ENCODE data around the gene ANKRD31.

ANKRD31 gene

GRCh38 chr5:75028090-75028489 lies 208.6 kb downstream of the ANKRD31 start:
- Mint-ChIP-seq H3K4me3 (no peak overlapping the region), H3K27ac (no peak overlapping the region), H3K4me1 (no peaks in the 10 kb centered on the region), H3K9me3 (no peaks in the 10 kb centered on the region), H3K36me3 (ENCODE audit: low read depth) (no peaks in the 10 kb centered on the region), H3K27me3 (ENCODE audit: low read depth) (peaks cover 12% of the 10 kb centered on the region)
- no peak for TF ChIP-seq CTCF (IDR thresholded peaks at IDR 0.05; ENCODE audit: unreplicated experiment in 3 of 3)

GRCh38 chr5:75023368-75024159 lies 213.1 kb downstream of the ANKRD31 start:
- Mint-ChIP-seq H3K27ac (no peak overlapping the region), H3K9me3 (no peaks in the 10 kb centered on the region), H3K36me3 (ENCODE audit: low read depth) (no peaks in the 10 kb centered on the region), H3K27me3 (ENCODE audit: low read depth) (peaks cover 7% of the 10 kb centered on the region), H3K4me1 (no peaks in the 10 kb centered on the region), H3K4me3 (no peak overlapping the region)
- TF ChIP-seq CTCF (IDR thresholded peaks at IDR 0.05; ENCODE audit: unreplicated experiment in 3 of 3): no peak

- TF ChIP-seq CTCF (IDR thresholded peaks at IDR 0.05; ENCODE audit: unreplicated experiment in 3 of 3): no peak
- H3K9me3 Mint-ChIP-seq: no peaks in the 10 kb centered on the region
- H3K36me3 Mint-ChIP-seq (ENCODE audit: low read depth): no peaks in the 10 kb centered on the region
- peaks cover 7% of the 10 kb centered on the region for H3K27me3 Mint-ChIP-seq (ENCODE audit: low read depth)
- no peaks in the 10 kb centered on the region for H3K4me1 Mint-ChIP-seq
- H3K4me3 Mint-ChIP-seq: no peak overlapping the region
- no peak overlapping the region for H3K27ac Mint-ChIP-seq
These were observed 214.9 kb downstream of the ANKRD31 start for GRCh38 chr5:75021800-75022199.

GRCh38 chr5:75021219-75021618 lies 215.5 kb downstream of the ANKRD31 start:
- H3K4me1 Mint-ChIP-seq: no peaks in the 10 kb centered on the region
- H3K9me3 Mint-ChIP-seq: no peaks in the 10 kb centered on the region
- no peak overlapping the region for H3K4me3 Mint-ChIP-seq
- H3K27me3 Mint-ChIP-seq (ENCODE audit: low read depth): peaks cover 3% of the 10 kb centered on the region
- H3K36me3 Mint-ChIP-seq (ENCODE audit: low read depth): no peaks in the 10 kb centered on the region
- no peak overlapping the region for H3K27ac Mint-ChIP-seq
- no peak for TF ChIP-seq CTCF (IDR thresholded peaks at IDR 0.05; ENCODE audit: unreplicated experiment in 3 of 3)

GRCh38 chr5:75020016-75020656 lies 216.5 kb downstream of the ANKRD31 start:
- Mint-ChIP-seq H3K36me3 (ENCODE audit: low read depth) (no peaks in the 10 kb centered on the region), H3K4me1 (no peaks in the 10 kb centered on the region), H3K27me3 (ENCODE audit: low read depth) (peaks cover 3% of the 10 kb centered on the region), H3K4me3 (no peak overlapping the region), H3K9me3 (no peaks in the 10 kb centered on the region), H3K27ac (no peak overlapping the region)
- TF ChIP-seq CTCF (IDR thresholded peaks at IDR 0.05; ENCODE audit: unreplicated experiment in 3 of 3): no peak

All from nephron (organoid).